ENCODE measurements around the gene MBOAT7. TPM values are rescaled to one million over a fixed set of nuclear protein-coding genes. Genes with fewer than 3 reads are reported as not detected.
A peak's percentile ranks its signal among the peaks of the same experiment; 100 is the strongest.

The MBOAT7 gene
- polyA plus RNA-seq, 2 of the 4 experiments (the other 2 are of a cell fraction), result 42.1 to 142 TPM

DNA sequence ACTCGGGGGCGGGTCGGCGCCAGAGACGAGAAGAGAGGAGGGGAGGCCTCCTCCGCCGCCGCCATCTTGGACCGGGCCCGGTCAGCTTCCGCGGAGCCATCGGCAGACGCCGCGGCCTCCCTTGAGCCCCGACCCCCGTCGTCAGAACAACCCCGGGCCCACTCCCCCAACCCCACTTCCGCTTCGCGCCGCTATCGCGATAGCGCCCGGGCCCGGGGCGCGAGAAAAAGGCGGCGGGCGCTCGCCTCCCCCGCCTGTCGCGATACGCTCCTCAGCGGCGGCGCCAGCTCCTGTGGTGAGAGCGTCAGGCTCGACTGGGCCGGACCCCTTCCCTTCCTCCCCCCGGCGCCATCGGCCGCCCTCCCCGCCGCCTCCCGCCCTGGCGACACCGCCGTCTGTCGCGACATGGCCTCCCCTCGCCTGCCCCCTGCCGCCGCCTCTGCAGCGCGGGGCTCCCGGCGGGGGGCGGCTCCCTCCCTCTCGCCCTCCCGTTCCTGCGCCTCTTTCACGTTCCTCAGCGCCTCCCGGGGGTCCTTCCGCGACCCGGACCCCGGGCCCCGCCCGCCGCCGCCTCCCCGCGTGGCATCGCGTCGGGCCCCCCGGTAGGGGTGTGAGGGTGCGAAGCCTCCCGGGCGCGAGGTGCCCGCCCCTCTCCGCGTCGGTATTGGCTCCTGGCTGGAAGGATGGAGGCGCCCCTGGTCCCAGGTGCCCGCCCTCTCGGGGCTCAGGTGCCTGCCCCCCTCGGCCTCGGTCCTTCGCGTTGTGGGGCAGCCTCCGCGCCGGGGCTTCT lies 51.5 kb downstream of the MBOAT7 start, which contains the start of gene CNOT3:
Gene CNOT3 (plus strand): TSS at position 64 of the 790 bp plus-strand sequence. CDS start 5,217 bp downstream, outside the sequence.
- H3K4me1 ChIP-seq, result peaks cover 15% of the 10 kb centered on the region; the same call in 2 of the 3 replicates
- FAIRE-seq (no peak), ATAC-seq (no peak), DNase-seq (ENCODE audit: low read depth in 1 of 2, low spot score in 1 of 2) (no peak)
- H3K4me2 ChIP-seq, result peak within 1 kb of the TSS; percentile 94
- no peaks in the 10 kb centered on the region for H3K9me3 ChIP-seq
- H3K4me3 ChIP-seq, result peak within 1 kb of the TSS; percentile 84
- POLR2A ChIA-PET, result interaction anchor here (0.6 to 3.4 kb wide), 24 partner anchors 9 to 311 kb away, joined by 3 to 51 read pairs (median 8); partner anchors contain the start of genes LENG1, LENG8, MBOAT7 and MYADM
- CTCF ChIA-PET, result interaction anchor here (1.0 to 2.8 kb wide), 9 partner anchors 11 to 114 kb away, joined by 3 to 9 read pairs (median 4); no protein-coding TSS in a partner anchor
- H3K27ac ChIP-seq, result peak within 1 kb of the TSS; percentile 94 to 95
- 0% methylated on average over 8 of the region's 103 CpGs for WGBS (ENCODE audit: missing lambda C conversion rate)
- TF ChIP-seq TP53 (CRISPR knock-in tag; IDR thresholded peaks at IDR 0.05), result no peak
- TF ChIP-seq NPAS2 (CRISPR knock-in tag; IDR thresholded peaks at IDR 0.05; ENCODE audit: borderline replicate concordance), result no peak
- no peak for TF ChIP-seq HOXB13 (CRISPR knock-in tag; IDR thresholded peaks at IDR 0.05; ENCODE audit: low read depth)
- peak; percentile 74 to 89; a peak in 3 of 5 replicates for TF ChIP-seq JUN (IDR thresholded peaks at IDR 0.05)
- no peak for TF ChIP-seq MAZ (IDR thresholded peaks at IDR 0.05; ENCODE audit: borderline replicate concordance, low read depth, low read length)
- TF ChIP-seq PHF8 (IDR thresholded peaks at IDR 0.05; ENCODE audit: borderline replicate concordance, low read depth), result peak; percentile 91
- TF ChIP-seq, protein P1, sequence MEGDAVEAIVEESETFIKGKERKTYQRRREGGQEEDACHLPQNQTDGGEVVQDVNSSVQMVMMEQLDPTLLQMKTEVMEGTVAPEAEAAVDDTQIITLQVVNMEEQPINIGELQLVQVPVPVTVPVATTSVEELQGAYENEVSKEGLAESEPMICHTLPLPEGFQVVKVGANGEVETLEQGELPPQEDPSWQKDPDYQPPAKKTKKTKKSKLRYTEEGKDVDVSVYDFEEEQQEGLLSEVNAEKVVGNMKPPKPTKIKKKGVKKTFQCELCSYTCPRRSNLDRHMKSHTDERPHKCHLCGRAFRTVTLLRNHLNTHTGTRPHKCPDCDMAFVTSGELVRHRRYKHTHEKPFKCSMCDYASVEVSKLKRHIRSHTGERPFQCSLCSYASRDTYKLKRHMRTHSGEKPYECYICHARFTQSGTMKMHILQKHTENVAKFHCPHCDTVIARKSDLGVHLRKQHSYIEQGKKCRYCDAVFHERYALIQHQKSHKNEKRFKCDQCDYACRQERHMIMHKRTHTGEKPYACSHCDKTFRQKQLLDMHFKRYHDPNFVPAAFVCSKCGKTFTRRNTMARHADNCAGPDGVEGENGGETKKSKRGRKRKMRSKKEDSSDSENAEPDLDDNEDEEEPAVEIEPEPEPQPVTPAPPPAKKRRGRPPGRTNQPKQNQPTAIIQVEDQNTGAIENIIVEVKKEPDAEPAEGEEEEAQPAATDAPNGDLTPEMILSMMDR (IDR thresholded peaks at IDR 0.05), result no peak
- TF ChIP-seq, protein P2, sequence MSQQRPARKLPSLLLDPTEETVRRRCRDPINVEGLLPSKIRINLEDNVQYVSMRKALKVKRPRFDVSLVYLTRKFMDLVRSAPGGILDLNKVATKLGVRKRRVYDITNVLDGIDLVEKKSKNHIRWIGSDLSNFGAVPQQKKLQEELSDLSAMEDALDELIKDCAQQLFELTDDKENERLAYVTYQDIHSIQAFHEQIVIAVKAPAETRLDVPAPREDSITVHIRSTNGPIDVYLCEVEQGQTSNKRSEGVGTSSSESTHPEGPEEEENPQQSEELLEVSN (IDR thresholded peaks at IDR 0.05; ENCODE audit: borderline replicate concordance, low read depth), result peak; percentile 83
- no peak for TF ChIP-seq EHF (CRISPR knock-in tag; IDR thresholded peaks at IDR 0.05)
- no peak for TF ChIP-seq MAFK (IDR thresholded peaks at IDR 0.05; ENCODE audit: partially characterized antibody)
- TF ChIP-seq, protein P3, sequence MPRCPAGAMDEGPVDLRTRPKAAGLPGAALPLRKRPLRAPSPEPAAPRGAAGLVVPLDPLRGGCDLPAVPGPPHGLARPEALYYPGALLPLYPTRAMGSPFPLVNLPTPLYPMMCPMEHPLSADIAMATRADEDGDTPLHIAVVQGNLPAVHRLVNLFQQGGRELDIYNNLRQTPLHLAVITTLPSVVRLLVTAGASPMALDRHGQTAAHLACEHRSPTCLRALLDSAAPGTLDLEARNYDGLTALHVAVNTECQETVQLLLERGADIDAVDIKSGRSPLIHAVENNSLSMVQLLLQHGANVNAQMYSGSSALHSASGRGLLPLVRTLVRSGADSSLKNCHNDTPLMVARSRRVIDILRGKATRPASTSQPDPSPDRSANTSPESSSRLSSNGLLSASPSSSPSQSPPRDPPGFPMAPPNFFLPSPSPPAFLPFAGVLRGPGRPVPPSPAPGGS (IDR thresholded peaks at IDR 0.05), result peak; percentile 73; the same call in 1 of the 3 replicates
- TF ChIP-seq POLR2A (IDR thresholded peaks at IDR 0.05; ENCODE audit: low read length), result peak; percentile 83
- no peak for TF ChIP-seq RARB (CRISPR knock-in tag; IDR thresholded peaks at IDR 0.05)
- no peak for TF ChIP-seq ZSCAN20 (CRISPR knock-in tag; IDR thresholded peaks at IDR 0.05)
- no peak for TF ChIP-seq FOSL2 (IDR thresholded peaks at IDR 0.05)
- no peak for TF ChIP-seq FOSL2 (CRISPR knock-in tag; IDR thresholded peaks at IDR 0.05)
- TF ChIP-seq SMC3 (IDR thresholded peaks at IDR 0.05), result no peak
- no peak for TF ChIP-seq HOXB5 (CRISPR knock-in tag; IDR thresholded peaks at IDR 0.05)
- TF ChIP-seq HOXA7 (CRISPR knock-in tag; IDR thresholded peaks at IDR 0.05), result no peak
- TF ChIP-seq RAD21 (conservative IDR thresholded peaks at IDR 0.05 in 1 of 2, IDR thresholded peaks at IDR 0.05 in 1 of 2), result no peak
- no peak for TF ChIP-seq CBX8 (IDR thresholded peaks at IDR 0.05)
- no peak for TF ChIP-seq KDM5A (IDR thresholded peaks at IDR 0.05)
- TF ChIP-seq ZC3H11A (IDR thresholded peaks at IDR 0.05), result no peak
- TF ChIP-seq, protein P4, sequence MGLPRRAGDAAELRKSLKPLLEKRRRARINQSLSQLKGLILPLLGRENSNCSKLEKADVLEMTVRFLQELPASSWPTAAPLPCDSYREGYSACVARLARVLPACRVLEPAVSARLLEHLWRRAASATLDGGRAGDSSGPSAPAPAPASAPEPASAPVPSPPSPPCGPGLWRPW (IDR thresholded peaks at IDR 0.05), result no peak
- TF ChIP-seq KDM1A (IDR thresholded peaks at IDR 0.05; ENCODE audit: low read depth), result no peak
- no peak for TF ChIP-seq RNF2 (IDR thresholded peaks at IDR 0.05; ENCODE audit: borderline replicate concordance, low read depth)
- peak; percentile 98 for TF ChIP-seq CBX2 (IDR thresholded peaks at IDR 0.05; ENCODE audit: borderline replicate concordance, low read depth)
- no peak for TF ChIP-seq EP300 (IDR thresholded peaks at IDR 0.05)
- TF ChIP-seq CHD4 (IDR thresholded peaks at IDR 0.05; ENCODE audit: borderline replicate concordance), result no peak
- TF ChIP-seq, protein P5, sequence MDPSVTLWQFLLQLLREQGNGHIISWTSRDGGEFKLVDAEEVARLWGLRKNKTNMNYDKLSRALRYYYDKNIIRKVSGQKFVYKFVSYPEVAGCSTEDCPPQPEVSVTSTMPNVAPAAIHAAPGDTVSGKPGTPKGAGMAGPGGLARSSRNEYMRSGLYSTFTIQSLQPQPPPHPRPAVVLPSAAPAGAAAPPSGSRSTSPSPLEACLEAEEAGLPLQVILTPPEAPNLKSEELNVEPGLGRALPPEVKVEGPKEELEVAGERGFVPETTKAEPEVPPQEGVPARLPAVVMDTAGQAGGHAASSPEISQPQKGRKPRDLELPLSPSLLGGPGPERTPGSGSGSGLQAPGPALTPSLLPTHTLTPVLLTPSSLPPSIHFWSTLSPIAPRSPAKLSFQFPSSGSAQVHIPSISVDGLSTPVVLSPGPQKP (IDR thresholded peaks at IDR 0.05; ENCODE audit: low read depth, low read length), result no peak
- TF ChIP-seq POLR2AphosphoS2 (conservative IDR thresholded peaks at IDR 0.05; ENCODE audit: low read length), result no peak
- TF ChIP-seq ZNF302 (CRISPR knock-in tag; IDR thresholded peaks at IDR 0.05), result no peak
- no peak for TF ChIP-seq EHMT2 (IDR thresholded peaks at IDR 0.05; ENCODE audit: low read depth)
- TF ChIP-seq, protein P6, sequence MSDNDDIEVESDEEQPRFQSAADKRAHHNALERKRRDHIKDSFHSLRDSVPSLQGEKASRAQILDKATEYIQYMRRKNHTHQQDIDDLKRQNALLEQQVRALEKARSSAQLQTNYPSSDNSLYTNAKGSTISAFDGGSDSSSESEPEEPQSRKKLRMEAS (IDR thresholded peaks at IDR 0.05), result peak; percentile 51
- TF ChIP-seq FOXS1 (CRISPR knock-in tag; IDR thresholded peaks at IDR 0.05), result no peak
- TF ChIP-seq RFX5 (IDR thresholded peaks at IDR 0.05), result no peak

Data from A549 (cell line).